Left lung (tissue), 10 donors: ENCODE results near the gene HSPA1L. TPM values are rescaled to one million over a fixed set of nuclear protein-coding genes. Genes with fewer than 3 reads are reported as not detected.
"Not testable (repeated sequence)": the region's sequence is repeated elsewhere in the genome, so short reads cannot be mapped to it uniquely, and the experiment has no call there.

Experiments used
- ATAC-seq: fragments of 200-7000 bp; cut with Tn5 transposase; one replicate; pipeline ENCODE4 v1.9.1; 2020; ENCODE audit warnings: moderate library complexity
- DNase-seq, 4 donors: peaks; one replicate each; pipeline ENCODE4 v3.0.0-alpha.2; 2013 to 2020
- H3K27ac ChIP-seq, 2 donors: fragments of 200-600 bp; sonication (generic) in 1 of 2; one replicate each; pipeline versions ENCODE4 v1.5.0 to v1.8.0; 2020 to 2021
- H3K27me3 ChIP-seq, 2 donors: fragments of 200-600 bp; sonication (generic) in 1 of 2; one replicate each; pipeline versions ENCODE4 v1.5.0 to v1.8.0; 2020 to 2021
- H3K36me3 ChIP-seq, 2 donors: fragments of 200-600 bp; sonication (generic) in 1 of 2; one replicate each; pipeline versions ENCODE4 v1.5.0 to v1.8.0; 2020 to 2021
- H3K4me1 ChIP-seq, 2 donors: fragments of 200-600 bp; one replicate each; pipeline ENCODE4 v1.8.0; 2021
- H3K4me3 ChIP-seq, 2 donors: fragments of 200-600 bp; sonication (generic) in 1 of 2; one replicate each; pipeline versions ENCODE4 v1.5.0 to v1.8.0; 2020 to 2021; ENCODE audit warnings: mild to moderate bottlenecking in 1 of 2
- H3K9me3 ChIP-seq, 2 donors: fragments of 200-600 bp; sonication (generic) in 1 of 2; one replicate each; pipeline versions ENCODE4 v1.5.0 to v1.8.0; 2020 to 2021
- CTCF ChIP-seq, 2 donors: fragments of 200-600 bp; sonication (generic) in 1 of 2; IDR thresholded peaks; one replicate each; pipeline versions ENCODE4 v1.5.0 to v1.8.0; 2021; ENCODE audit warnings: antibody characterized with exemption in 2 of 2
- intact Hi-C, 2 donors: fragments of 100-400 bp; cut with DNase I; formaldehyde crosslinking; loops; one replicate each; pipeline versions ENCODE4 v1.11.2 to v1.14.2; 2022
- polyA plus RNA-seq, 6 donors: library from polyadenylated mRNA; unstranded; fragments of 120-200 nt; gene quantifications; one replicate each; pipeline ENCODE4 v1.2.1, GENCODE V29; 2013; ENCODE audit not compliant: insufficient read length in 6 of 6
- total RNA-seq, 2 donors: library from RNA; stranded (reverse); fragmentation: NEBNext Ultra II Directional; extraction: Animal tissue kit (Norgen Biotek cat#: 25700); gene quantifications; one replicate each; pipeline ENCODE4 v1.2.1, GENCODE V29; 2021
- donor health status: DM: no; HTN: yes; CAD: no.
- donor health status: DM: no; HTN: no; CAD: no.

Gene HSPA1L
- total and polyA plus RNA-seq, 8 donors, result 0.99 to 4.4 (median 3.1) TPM

DNA sequence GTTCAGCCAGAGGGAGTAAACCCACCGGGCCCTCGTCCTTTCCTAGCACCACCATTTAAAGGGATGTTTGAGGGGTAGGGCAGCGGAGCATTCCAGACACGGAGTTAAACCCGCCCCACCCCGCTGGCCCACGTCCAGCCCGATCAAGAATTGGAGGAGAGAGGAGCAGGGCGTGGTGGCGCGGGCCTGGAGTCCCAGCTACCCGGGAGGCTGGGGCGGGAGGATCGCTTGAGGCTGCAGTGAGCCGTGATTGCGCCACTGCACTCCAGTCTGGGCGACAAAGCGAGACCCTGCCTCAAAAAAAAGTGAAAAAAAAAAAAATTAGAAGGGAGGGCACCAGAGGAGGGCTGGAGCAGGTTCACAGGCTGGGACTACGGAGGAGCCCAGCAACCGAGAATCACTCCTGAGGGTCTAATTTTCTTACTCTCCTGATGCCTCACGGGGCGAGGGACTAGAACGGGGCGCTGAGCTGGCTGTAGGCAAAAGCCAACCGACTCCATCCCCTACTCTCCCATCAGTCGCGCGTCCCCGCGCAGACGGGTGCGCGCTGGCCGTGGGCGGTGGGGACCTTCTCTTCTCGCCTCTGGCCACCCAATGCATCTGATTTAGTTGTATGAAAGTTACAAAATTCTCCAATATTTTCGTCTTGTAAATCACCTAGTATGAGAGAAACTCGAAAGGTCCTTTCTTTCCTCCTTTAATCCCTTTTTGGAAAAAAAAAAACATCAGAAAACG lies 6.4 kb upstream of the HSPA1L start:
- no peaks in the 10 kb centered on the region for H3K27me3 ChIP-seq
- no peak for TF ChIP-seq CTCF (IDR thresholded peaks at IDR 0.05)
- DNase-seq (peak in 3 of 4 donors; percentile 63 to 92 (median 75)), ATAC-seq (peak; percentile 36)
- intact Hi-C loops, result no loop called here
- no peaks in the 10 kb centered on the region for H3K36me3 ChIP-seq
- peaks cover 25 to 86% of the 10 kb centered on the region in 2 donors for H3K4me1 ChIP-seq
- no peaks in the 10 kb centered on the region for H3K9me3 ChIP-seq
- H3K27ac ChIP-seq, result peak overlapping the region; percentile 92 to 98
- peak overlapping the region; percentile 35 to 54 for H3K4me3 ChIP-seq

GRCh38 chr6:31820399-31820798 lies 5.3 kb upstream of the HSPA1L start:
- Histone ChIP-seq H3K4me1 (peaks cover 15 to 75% of the 10 kb centered on the region in 2 donors), H3K27ac (peak overlapping the region; percentile 87 to 98)
- H3K36me3 ChIP-seq, H3K9me3 ChIP-seq, intact Hi-C loops, H3K27me3 ChIP-seq, H3K4me3 ChIP-seq, DNase-seq, ATAC-seq: not testable (repeated sequence)

- DNase-seq (no peak), ATAC-seq (no peak)
- Histone ChIP-seq H3K4me3 (peak overlapping the region in 1 of 2 donors; percentile 64), H3K36me3 (no peaks in the 10 kb centered on the region), H3K9me3 (no peaks in the 10 kb centered on the region), H3K27ac (peak overlapping the region in 1 of 2 donors; percentile 87), H3K27me3 (no peaks in the 10 kb centered on the region), H3K4me1 (peaks cover 15 to 73% of the 10 kb centered on the region in 2 donors)
- TF ChIP-seq CTCF (IDR thresholded peaks at IDR 0.05), result no peak
- intact Hi-C loops, result no loop called here
These were observed 4.8 kb upstream of the HSPA1L start for GRCh38 chr6:31819871-31820299.

GRCh38 chr6:31817929-31818511 lies 2.9 kb upstream of the HSPA1L start:
- H3K36me3 ChIP-seq, H3K27me3 ChIP-seq, H3K9me3 ChIP-seq, intact Hi-C loops, ATAC-seq: not testable (repeated sequence)
- peak in 1 of 4 donors; percentile 50 for DNase-seq
- peak overlapping the region; percentile 87 for H3K27ac ChIP-seq
- peak overlapping the region; percentile 39 to 64 for H3K4me3 ChIP-seq
- H3K4me1 ChIP-seq, result peaks cover 24 to 69% of the 10 kb centered on the region in 2 donors

GRCh38 chr6:31817133-31817928 lies 2.2 kb upstream of the HSPA1L start:
- Histone ChIP-seq H3K4me1 (peaks cover 24 to 69% of the 10 kb centered on the region in 2 donors), H3K27ac (peak overlapping the region; percentile 87), H3K4me3 (peak overlapping the region; percentile 39 to 64)
- peak; percentile 0 for ATAC-seq
- H3K9me3 ChIP-seq, H3K27me3 ChIP-seq, H3K36me3 ChIP-seq, intact Hi-C loops: not testable (repeated sequence)
- DNase-seq, result peak in 1 of 4 donors; percentile 59

DNA sequence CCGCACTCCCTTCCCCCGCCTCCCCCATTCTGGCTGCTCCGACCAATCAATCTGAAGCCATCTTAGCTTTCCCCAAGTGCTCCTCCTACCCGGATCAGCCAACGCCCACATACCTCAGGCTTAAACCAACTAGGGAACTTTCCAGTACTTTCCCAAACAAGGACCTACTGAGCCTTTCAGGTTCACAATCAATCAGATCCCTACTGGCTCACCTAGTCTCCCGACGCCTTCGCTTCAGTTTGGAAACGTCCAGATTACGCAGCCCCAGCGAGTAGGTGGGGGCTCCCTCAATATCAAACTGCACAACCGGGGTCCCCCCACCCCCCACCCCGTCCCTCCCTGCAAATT lies 432 bp downstream of the HSPA1L start:
- ATAC-seq (peak; percentile 62), DNase-seq (peak; percentile 93 to 99 (median 96))
- no peak for TF ChIP-seq CTCF (IDR thresholded peaks at IDR 0.05)
- Histone ChIP-seq H3K27ac (peak overlapping the region; percentile 96 to 100), H3K27me3 (no peaks in the 10 kb centered on the region), H3K36me3 (no peaks in the 10 kb centered on the region), H3K4me3 (peak overlapping the region; percentile 37 to 56), H3K9me3 (no peaks in the 10 kb centered on the region), H3K4me1 (peaks cover 20 to 47% of the 10 kb centered on the region in 2 donors)
- intact Hi-C loops, result no loop called here
